NCI-H1048 (cell line): ENCODE data around the gene FAM89B.

Experiments
- DNase-seq: peaks from one replicate; lab custom pipeline; 2025; lab: John Stamatoyannopoulos, UW

FAM89B gene

DNA sequence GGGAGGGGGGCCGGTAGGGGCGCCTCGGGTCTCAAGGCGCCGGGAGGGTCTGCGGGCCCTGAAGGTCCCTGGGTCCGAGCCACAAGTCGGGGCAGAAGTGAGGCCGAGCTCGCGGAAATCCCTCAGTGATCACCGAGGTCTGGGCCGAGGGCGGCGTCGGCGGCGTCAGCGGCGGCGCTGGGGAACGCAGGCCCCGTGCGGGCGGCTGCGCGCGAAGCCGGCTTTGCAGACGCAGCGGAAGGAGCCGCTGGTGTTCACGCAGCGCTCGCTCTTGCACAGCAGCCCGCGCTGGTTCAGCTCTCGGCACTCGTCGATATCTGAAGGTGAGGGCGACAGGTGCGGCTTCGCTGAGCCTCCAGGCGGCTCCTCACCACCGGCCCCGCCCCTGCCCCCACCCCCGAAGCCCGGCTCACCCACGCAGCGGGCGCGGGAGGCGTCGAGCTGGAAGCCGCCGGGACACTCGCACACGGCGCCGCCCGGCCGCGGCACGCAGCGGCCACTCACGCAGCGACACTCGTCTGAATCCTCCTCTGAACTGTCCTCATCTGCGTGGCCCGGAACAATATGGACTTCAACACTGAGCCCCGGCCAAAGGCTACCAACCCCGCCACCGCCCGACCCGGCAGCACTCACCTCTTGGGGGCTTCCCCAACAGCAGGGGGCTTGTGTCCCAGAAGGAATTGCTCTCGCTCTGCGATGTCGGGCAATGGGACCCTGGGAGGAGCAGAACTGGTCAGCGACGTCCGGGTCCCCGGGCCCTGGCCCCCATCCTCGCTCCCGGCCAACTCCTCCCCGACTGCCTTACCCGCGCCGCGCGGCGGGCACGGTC lies 33.2 kb upstream of the FAM89B start:
- DNase-seq = no peak

GRCh38 chr11:65539744-65540289 lies 32.5 kb upstream of the FAM89B start:
- no peak for DNase-seq

DNA sequence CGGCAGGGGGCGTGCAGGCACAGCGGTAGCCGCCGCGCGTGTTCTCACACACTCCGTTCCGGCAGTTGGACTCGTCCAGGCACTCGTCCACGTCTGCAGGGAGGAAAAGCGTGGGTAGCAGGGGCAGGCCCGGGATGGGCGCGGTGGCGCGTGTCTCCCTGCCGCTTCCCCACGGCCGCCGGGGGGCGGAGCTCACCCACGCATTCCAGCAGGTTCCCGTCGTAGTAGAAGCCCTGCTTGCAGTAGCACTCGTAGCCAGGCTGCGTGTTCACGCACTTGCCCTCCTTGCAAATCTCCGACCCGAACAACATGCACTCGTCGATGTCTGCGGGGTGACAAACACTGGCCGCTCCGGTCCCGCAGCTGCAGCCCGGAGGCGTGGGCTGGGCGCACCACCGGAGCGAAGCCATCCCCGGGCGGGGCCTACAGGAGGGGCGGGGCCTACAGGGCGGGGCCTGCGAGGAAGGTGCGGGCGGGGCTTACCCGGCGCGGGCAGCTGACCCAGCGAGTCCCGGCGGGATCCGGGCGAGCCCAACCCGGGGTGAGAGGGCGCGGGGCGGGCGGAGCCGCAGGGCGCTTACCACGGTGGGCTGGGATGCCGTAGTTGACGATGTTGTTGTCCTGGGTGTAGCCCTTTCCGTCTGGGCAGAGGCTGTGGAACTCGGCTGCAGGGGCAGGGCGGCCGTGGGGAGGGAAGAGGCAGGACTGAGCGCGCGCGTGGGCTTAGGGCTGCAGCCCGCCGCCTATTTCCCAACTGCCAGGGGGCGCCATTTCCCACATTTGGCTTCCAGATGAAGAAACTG lies 31.8 kb upstream of the FAM89B start:
- DNase-seq = peak; percentile 59

GRCh38 chr11:65541093-65541982 lies 31.0 kb upstream of the FAM89B start:
- DNase-seq = no peak

- DNase-seq = no peak
Observed at GRCh38 chr11:65542738-65543390, 29.5 kb upstream of the FAM89B start.

DNA sequence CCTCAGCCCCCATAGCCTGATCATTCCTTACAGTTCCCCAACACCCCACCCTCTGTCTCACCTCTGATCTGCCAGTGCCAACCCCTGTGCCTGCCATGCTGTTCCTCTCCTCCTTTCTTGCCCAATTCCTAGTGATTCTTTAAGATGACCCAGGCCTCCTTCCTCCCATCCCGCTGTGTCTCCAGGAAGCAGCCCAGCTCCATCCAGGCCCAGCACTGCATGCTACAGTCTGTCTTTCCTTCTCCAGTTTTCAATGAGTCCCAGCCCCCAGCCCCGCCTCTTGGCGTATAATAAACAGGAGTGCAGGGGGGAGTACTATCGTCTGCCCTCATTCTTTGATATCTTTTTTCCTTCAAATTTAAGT lies 26.5 kb upstream of the FAM89B start:
- DNase-seq = no peak

DNA sequence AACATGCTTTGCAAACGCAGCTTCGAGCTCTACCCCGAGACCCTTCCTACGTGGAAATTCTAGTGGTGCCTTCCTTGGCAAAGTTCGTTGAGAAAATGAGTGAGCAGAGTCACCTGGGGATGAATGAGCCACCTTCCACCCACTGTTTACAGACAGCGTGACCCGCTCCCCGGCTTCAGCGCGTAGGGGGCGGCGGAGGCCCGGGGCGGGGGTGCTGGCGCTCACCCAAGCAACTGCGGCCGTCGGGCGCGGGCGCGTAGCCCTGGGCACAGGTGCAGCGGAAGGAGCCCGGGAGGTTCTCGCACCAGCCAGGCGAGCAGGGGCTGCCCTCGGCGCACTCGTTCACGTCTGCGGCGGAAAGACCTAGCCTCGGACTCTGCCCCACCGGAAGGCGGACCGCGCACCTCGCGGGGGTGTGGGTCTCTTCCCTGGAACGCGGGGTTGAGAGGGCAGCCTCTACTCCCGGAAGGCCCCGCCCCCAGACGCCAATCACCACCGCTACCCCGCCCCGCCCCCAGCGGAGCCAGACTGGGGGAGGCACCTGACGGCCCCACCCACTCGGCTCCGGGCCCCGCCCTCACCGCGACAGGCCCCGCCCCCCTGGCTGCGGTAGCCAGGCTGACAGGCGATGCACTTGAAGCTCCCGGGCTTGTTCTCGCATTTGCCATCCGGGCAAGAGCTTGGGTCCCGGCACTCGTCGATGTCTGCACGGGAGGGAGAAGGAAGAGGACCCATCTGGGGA lies 25.9 kb upstream of the FAM89B start:
- peak; percentile 82 for DNase-seq

DNA sequence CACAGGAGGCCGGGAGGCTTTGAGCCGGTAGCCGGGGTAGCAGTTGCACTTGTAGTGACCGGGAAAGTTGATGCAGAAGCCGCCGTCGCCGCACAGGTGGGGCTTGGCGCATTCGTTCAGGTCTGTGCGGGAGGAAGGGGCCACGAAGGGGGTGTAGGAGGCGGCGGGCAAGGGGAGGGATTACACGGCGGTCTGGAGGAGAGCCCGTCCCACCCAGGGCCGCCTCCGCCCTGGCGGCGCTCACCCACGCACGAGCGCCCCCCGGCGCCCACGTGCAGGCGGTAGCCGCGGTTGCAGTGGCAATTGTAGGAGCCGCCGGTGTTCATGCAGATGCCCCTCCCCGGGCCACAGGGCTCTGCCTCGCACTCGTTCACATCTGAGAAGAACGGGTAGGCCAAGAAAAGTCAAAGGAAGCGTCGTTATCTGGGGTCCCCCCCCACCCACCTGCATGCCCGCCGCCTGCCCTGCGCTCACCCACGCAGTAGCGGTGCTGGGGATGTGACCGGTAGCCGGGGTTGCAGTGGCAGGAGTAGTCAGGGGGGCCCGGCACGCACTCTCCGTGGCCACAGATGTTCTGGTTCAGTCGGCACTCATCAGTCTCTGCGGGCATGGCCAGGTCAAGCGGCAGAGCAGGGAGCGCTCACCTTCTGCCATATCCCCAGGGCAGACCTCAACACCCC lies 24.8 kb upstream of the FAM89B start:
- DNase-seq = no peak

DNA sequence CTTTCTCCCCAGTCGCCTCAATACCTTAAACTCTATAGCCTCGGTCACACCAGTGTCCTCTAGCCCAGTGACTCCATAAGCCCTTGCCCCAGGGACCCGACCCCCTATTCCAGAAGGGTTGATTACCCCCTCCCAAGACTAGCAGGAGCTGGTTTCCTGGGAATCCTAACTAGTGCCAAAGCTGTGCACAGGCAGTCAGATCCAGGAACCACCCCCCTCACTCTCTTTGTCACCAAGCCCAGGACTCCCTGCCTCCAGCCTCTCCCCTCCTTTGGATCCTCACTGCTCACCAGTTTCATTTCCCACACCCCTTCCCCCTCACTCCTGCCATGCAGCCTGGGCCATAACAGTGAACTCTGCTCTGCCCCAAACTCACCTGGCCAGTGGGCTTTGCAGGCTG lies 23.9 kb upstream of the FAM89B start:
- no peak for DNase-seq

DNA sequence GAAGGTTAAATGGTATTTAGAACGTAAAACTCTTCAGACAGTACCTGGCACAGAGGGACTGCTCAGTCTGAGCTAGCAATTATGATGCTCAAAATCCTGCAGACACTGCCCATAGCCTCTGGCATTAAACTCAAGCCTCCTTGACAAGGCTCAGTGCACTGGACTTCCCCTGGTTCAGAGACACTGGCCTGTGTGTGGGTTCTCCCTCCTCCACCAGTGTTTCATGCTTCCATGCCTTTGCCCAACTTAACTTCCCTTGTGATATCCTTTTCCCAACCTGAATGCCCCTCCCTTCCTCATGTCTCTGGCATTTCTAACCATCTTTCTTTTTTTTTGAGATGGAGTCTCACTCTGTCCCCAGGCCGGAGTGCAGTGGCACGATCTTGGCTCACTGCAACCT lies 23.2 kb upstream of the FAM89B start:
- no peak for DNase-seq

GRCh38 chr11:65551572-65552387 lies 20.6 kb upstream of the FAM89B start:
- no peak for DNase-seq

DNA sequence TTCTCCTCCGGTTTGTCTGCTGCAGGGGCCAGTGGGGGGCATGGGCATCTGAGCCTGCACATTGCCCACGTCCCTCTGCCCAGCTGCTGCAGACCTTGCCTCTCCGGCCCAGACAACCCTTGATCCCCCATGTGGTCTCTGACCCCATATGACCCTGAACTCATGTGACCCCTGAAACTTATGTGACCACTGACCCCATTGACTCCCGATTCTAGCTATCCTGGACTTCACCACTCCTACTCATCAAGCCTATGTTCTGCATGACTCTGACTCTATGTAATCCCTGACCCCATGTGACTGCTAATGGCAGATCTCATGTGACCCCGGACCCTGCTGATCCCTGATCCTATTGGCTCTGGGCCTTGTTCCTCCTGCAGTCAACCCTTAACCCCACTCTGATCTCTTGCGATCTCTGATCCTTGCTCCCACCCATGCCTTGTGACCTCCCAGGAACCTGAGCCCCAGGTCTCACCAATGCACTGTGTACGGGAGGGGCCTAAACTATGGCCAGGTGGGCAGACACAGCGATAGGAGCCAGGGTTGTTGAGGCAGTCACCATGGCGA lies 19.9 kb upstream of the FAM89B start:
- DNase-seq = no peak

DNA sequence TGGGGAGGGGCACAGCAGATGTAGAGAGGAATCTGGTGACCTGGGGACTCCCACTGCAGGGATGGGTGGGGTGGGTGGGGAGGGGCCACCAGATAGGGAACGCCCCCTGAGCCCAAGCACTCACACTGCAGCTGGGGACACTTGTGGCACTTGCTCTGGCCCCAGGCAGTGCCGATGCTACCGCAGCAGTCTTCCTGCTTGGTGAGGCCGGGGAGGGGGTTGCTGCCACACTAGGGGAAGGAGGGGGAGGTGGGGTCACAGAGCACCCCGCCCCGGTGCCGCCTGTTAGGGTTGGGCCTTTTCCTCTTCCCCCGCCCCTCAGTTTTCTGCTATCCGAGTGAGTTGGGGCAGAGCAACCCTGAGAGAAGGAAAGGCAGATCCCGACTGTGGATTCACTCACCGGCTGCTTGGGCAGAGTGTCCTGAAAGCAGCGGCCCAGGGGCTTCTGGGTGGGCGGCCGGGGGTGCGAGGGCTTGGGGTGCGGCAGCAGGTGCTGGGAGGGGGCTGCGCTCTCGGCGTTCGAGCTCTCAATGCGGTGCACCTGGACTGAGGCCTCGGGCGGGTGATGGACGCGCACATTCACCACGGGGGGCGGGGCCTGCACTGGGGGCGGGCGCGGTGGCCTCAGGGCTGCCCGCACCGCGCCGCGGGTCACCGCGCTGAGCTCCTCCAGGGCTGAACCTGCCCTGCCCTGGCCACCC lies 18.9 kb upstream of the FAM89B start:
- no peak for DNase-seq

DNA sequence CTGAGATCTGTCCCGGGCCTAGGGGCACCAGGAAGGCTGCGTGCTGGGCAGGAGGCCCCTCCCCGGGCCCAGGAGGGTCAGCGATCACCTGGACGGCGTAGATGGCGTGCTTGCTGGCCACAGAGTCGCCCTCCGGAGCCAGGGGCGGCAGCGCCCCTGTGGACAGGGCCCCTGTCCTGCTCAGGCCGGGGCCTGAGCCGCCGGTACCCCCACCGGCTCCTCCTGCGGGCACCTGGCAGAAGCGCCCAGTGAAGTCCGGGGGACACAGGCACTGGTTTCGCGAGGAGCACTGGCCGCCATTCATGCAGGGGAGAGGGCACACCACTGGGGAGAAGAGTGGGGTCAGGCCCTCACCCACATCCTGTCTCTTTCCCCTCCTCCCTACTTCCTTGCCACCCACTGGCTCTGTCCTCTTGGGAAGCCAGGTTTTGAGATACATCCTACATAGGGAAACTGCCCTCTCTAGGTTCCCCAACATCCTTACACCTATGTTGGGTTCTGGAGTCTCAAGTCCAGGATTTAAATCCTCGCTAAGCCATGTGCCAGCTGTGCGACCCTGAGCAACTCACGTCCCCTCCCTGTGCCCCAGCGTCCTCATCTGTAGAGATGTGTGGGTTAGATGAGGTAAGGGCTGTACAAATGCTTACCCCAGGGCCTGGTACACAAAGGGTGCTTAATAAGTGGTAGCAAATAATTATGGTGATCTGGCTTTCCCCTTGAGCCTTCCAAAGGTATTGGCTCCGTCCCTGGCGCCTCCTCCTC lies 18.1 kb upstream of the FAM89B start:
- no peak for DNase-seq

GRCh38 chr11:65554842-65555430 lies 17.4 kb upstream of the FAM89B start:
- no peak for DNase-seq

- no peak for DNase-seq
Observed at GRCh38 chr11:65555693-65556231, 16.6 kb upstream of the FAM89B start.
